ENCODE results near the gene KIAA2012. TPM values are rescaled to one million over a fixed set of nuclear protein-coding genes. Genes with fewer than 3 reads are reported as not detected.
A peak's percentile ranks its signal among the peaks of the same experiment; 100 is the strongest.

The KIAA2012 gene
- total RNA-seq, result not detected
- total RNA-seq, result 0 reads per million in 2 donors

- no peak for ATAC-seq
- Mint-ChIP-seq H3K27ac (no peak within 1 kb of the TSS), H3K4me1 (peaks cover 4% of the 10 kb centered on the region), H3K36me3 (ENCODE audit: low read depth) (peaks cover 4% of the 10 kb centered on the region), H3K4me3 (no peak within 1 kb of the TSS), H3K27me3 (peaks cover 33% of the 10 kb centered on the region)
- no peaks in the 10 kb centered on the region for H3K9me3 ChIP-seq (ENCODE audit: control insufficient read depth, low read length, poor library complexity, severe bottlenecking)
- DNase-seq, result no peak
Measured at GRCh38 chr2:202072737-202073401, at the start of gene KIAA2012. TSS of gene KIAA2012 (plus strand) at chr2:202073255. CDS start at chr2:202073628, 373 bp downstream.

GRCh38 chr2:202023904-202024266 is 49.2 kb upstream of the KIAA2012 start:
- DNase-seq (no peak), ATAC-seq (no peak)
- Mint-ChIP-seq H3K36me3 (ENCODE audit: low read depth) (no peaks in the 10 kb centered on the region), H3K4me3 (no peak overlapping the region), H3K27me3 (peaks cover 49% of the 10 kb centered on the region), H3K27ac (no peak overlapping the region), H3K4me1 (no peaks in the 10 kb centered on the region)
- H3K9me3 ChIP-seq (ENCODE audit: control insufficient read depth, low read length, poor library complexity, severe bottlenecking), result no peaks in the 10 kb centered on the region

- Mint-ChIP-seq H3K4me1 (no peaks in the 10 kb centered on the region), H3K36me3 (ENCODE audit: low read depth) (no peaks in the 10 kb centered on the region), H3K27me3 (peaks cover 43% of the 10 kb centered on the region), H3K4me3 (no peak overlapping the region), H3K27ac (no peak overlapping the region)
- ATAC-seq (no peak), DNase-seq (no peak)
- no peaks in the 10 kb centered on the region for H3K9me3 ChIP-seq (ENCODE audit: control insufficient read depth, low read length, poor library complexity, severe bottlenecking)
Measured at GRCh38 chr2:202024871-202025270, 48.2 kb upstream of the KIAA2012 start.

- H3K36me3 Mint-ChIP-seq (ENCODE audit: low read depth), result no peaks in the 10 kb centered on the region
- no peak overlapping the region for H3K27ac Mint-ChIP-seq
- no peak for DNase-seq
- H3K4me3 Mint-ChIP-seq, result no peak overlapping the region
- H3K4me1 Mint-ChIP-seq, result no peaks in the 10 kb centered on the region
- H3K9me3 ChIP-seq (ENCODE audit: control insufficient read depth, low read length, poor library complexity, severe bottlenecking), result no peaks in the 10 kb centered on the region
- ATAC-seq, result no peak
- H3K27me3 Mint-ChIP-seq, result peaks cover 43% of the 10 kb centered on the region
Measured at GRCh38 chr2:202025816-202026215, 47.2 kb upstream of the KIAA2012 start.

GRCh38 chr2:202026507-202026906 is 46.5 kb upstream of the KIAA2012 start:
- H3K9me3 ChIP-seq (ENCODE audit: control insufficient read depth, low read length, poor library complexity, severe bottlenecking), result no peaks in the 10 kb centered on the region
- DNase-seq (no peak), ATAC-seq (no peak)
- no peak overlapping the region for H3K4me3 Mint-ChIP-seq
- H3K27ac Mint-ChIP-seq, result no peak overlapping the region
- no peaks in the 10 kb centered on the region for H3K4me1 Mint-ChIP-seq
- peaks cover 43% of the 10 kb centered on the region for H3K27me3 Mint-ChIP-seq
- no peaks in the 10 kb centered on the region for H3K36me3 Mint-ChIP-seq (ENCODE audit: low read depth)

- Mint-ChIP-seq H3K27me3 (peaks cover 27% of the 10 kb centered on the region), H3K27ac (no peak overlapping the region), H3K36me3 (ENCODE audit: low read depth) (no peaks in the 10 kb centered on the region), H3K4me1 (peaks cover 11% of the 10 kb centered on the region), H3K4me3 (no peak overlapping the region)
- no peak for DNase-seq
- no peak for ATAC-seq
- H3K9me3 ChIP-seq (ENCODE audit: control insufficient read depth, low read length, poor library complexity, severe bottlenecking), result no peaks in the 10 kb centered on the region
Measured at GRCh38 chr2:202030691-202031090, 42.4 kb upstream of the KIAA2012 start.

- peak overlapping the region; percentile 95 for H3K4me3 Mint-ChIP-seq
- peaks cover 11% of the 10 kb centered on the region for H3K4me1 Mint-ChIP-seq
- no peaks in the 10 kb centered on the region for H3K36me3 Mint-ChIP-seq (ENCODE audit: low read depth)
- DNase-seq (no peak), ATAC-seq (no peak)
- no peaks in the 10 kb centered on the region for H3K9me3 ChIP-seq (ENCODE audit: control insufficient read depth, low read length, poor library complexity, severe bottlenecking)
- H3K27me3 Mint-ChIP-seq, result peaks cover 19% of the 10 kb centered on the region
- H3K27ac Mint-ChIP-seq, result peak overlapping the region; percentile 49
Measured at GRCh38 chr2:202031246-202031951, 41.7 kb upstream of the KIAA2012 start.

GRCh38 chr2:202032846-202033316 is 40.2 kb upstream of the KIAA2012 start:
- H3K36me3 Mint-ChIP-seq (ENCODE audit: low read depth), result no peaks in the 10 kb centered on the region
- H3K9me3 ChIP-seq (ENCODE audit: control insufficient read depth, low read length, poor library complexity, severe bottlenecking), result no peaks in the 10 kb centered on the region
- peak overlapping the region; percentile 49 for H3K27ac Mint-ChIP-seq
- H3K4me3 Mint-ChIP-seq, result peak overlapping the region; percentile 95
- H3K27me3 Mint-ChIP-seq, result peaks cover 10% of the 10 kb centered on the region
- ATAC-seq (peak; percentile 20), DNase-seq (peak in 2 of 3 donors; percentile 13 to 22)
- H3K4me1 Mint-ChIP-seq, result peaks cover 11% of the 10 kb centered on the region

- no peaks in the 10 kb centered on the region for H3K9me3 ChIP-seq (ENCODE audit: control insufficient read depth, low read length, poor library complexity, severe bottlenecking)
- ATAC-seq (peak; percentile 86), DNase-seq (peak; percentile 74 to 80 (median 78))
- Mint-ChIP-seq H3K4me1 (peaks cover 13% of the 10 kb centered on the region), H3K36me3 (ENCODE audit: low read depth) (peaks cover 2% of the 10 kb centered on the region), H3K4me3 (peak within 1 kb of the TSS; percentile 95), H3K27ac (peak within 1 kb of the TSS; percentile 49), H3K27me3 (peaks cover 12% of the 10 kb centered on the region)
Measured at GRCh38 chr2:202033317-202034248, 39.5 kb upstream of the KIAA2012 start, which contains the start of gene FZD7. TSS of gene FZD7 (plus strand) at chr2:202033855. CDS start at chr2:202034648, 793 bp downstream.

GRCh38 chr2:202034249-202035088 is 38.6 kb upstream of the KIAA2012 start:
- Mint-ChIP-seq H3K27ac (no peak overlapping the region), H3K27me3 (peaks cover 21% of the 10 kb centered on the region), H3K4me1 (peaks cover 15% of the 10 kb centered on the region), H3K4me3 (peak overlapping the region; percentile 95), H3K36me3 (ENCODE audit: low read depth) (peaks cover 3% of the 10 kb centered on the region)
- no peaks in the 10 kb centered on the region for H3K9me3 ChIP-seq (ENCODE audit: control insufficient read depth, low read length, poor library complexity, severe bottlenecking)
- ATAC-seq (peak; percentile 3), DNase-seq (peak in 1 of 3 donors; percentile 13)

- Mint-ChIP-seq H3K36me3 (ENCODE audit: low read depth) (peaks cover 3% of the 10 kb centered on the region), H3K4me1 (peaks cover 15% of the 10 kb centered on the region), H3K4me3 (no peak overlapping the region), H3K27ac (no peak overlapping the region), H3K27me3 (peaks cover 29% of the 10 kb centered on the region)
- no peak for ATAC-seq
- H3K9me3 ChIP-seq (ENCODE audit: control insufficient read depth, low read length, poor library complexity, severe bottlenecking), result no peaks in the 10 kb centered on the region
- peak in 2 of 3 donors; percentile 11 to 12 for DNase-seq
Measured at GRCh38 chr2:202035089-202035940, 37.7 kb upstream of the KIAA2012 start.

Data from T-helper 17 cell (primary cell).